WERI-Rb-1 (cell line): Measurements from ENCODE around the gene EWSR1.
A peak's percentile ranks its signal among the peaks of the same experiment; 100 is the strongest.
"Not testable (repeated sequence)": the region's sequence is repeated elsewhere in the genome, so short reads cannot be mapped to it uniquely, and the experiment has no call there.

Experiments
- DNase-seq: peaks from one replicate; pipeline ENCODE4 v3.0.0-alpha.2; 2020
- H3K27ac ChIP-seq: fragments of 250-450 bp; sonication (Bioruptor Pico); 2 replicates; pipeline ENCODE4 v1.5.1; 2020; ENCODE audit warnings: mild to moderate bottlenecking, moderate library complexity
- H3K27me3 ChIP-seq: fragments of 250-450 bp; sonication (Bioruptor Pico); 2 replicates; pipeline ENCODE4 v1.5.1; 2021; ENCODE audit warnings: mild to moderate bottlenecking, low read depth, moderate library complexity; ENCODE audit not compliant: insufficient read depth, severe bottlenecking
- H3K36me3 ChIP-seq: fragments of 250-450 bp; sonication (Bioruptor Pico); 2 replicates; pipeline ENCODE4 v1.5.1; 2020; ENCODE audit warnings: mild to moderate bottlenecking, moderate library complexity
- H3K4me3 ChIP-seq: 2 replicates; pipeline ENCODE4 v1.5.1; 2011; ENCODE audit warnings: low read depth, mild to moderate bottlenecking, control low read depth, low read length
- H3K9me3 ChIP-seq: fragments of 250-450 bp; sonication (Bioruptor Pico); 2 replicates; pipeline ENCODE4 v1.5.1; 2021; ENCODE audit warnings: mild to moderate bottlenecking, moderate library complexity; ENCODE audit not compliant: severe bottlenecking
- CTCF ChIP-seq: IDR thresholded peaks from 2 replicates; pipeline ENCODE4 v1.5.1; 2011; ENCODE audit warnings: low read depth, mild to moderate bottlenecking, control low read depth, inconsistent platforms, low read length

EWSR1 gene

DNA sequence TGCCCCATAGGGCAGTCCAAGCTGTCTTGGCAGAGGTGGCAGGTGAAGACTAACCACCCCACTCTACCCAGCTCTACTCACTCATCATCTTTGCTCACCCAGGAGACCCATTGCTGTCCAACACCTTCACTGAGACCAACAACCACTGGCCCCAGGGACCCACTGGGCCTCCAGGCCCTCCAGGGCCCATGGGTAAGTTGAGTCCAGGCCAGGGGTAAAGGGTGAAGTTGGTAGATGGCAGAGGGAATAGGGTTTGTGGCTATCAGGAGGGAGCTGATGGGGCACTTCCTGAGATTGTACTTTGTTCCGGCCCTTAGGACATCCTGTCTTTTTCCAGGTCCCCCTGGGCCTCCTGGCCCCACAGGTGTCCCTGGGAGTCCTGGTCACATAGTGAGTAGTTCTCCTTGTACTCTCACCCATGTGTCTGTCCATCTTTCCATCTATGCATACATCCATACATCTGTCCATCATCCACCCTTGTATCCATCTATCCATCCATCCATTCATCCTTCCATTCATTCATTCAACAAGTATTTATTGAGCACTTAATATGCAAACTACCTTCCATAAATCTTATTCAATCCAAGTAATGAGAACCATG lies 34.7 kb upstream of the EWSR1 start:
- Histone ChIP-seq H3K9me3 (no peaks in the 10 kb centered on the region), H3K4me3 (no peak overlapping the region), H3K36me3 (no peaks in the 10 kb centered on the region), H3K27ac (no peak overlapping the region), H3K27me3 (no peaks in the 10 kb centered on the region)
- TF ChIP-seq CTCF, result no peak
- no peak for DNase-seq

- not testable (repeated sequence) for DNase-seq, H3K27me3 ChIP-seq, H3K36me3 ChIP-seq, H3K4me3 ChIP-seq
- Histone ChIP-seq H3K27ac (peak overlapping the region; percentile 44; the same call in 1 of the 2 replicates), H3K9me3 (peaks cover 20% of the 10 kb centered on the region)
Observed at GRCh38 chr22:29240481-29240880, 27.6 kb upstream of the EWSR1 start.

- H3K4me3 ChIP-seq, result no peak overlapping the region
- no peak for DNase-seq
- TF ChIP-seq CTCF, result no peak
- H3K27ac ChIP-seq, result no peak overlapping the region
- H3K9me3 ChIP-seq, result peaks cover 18% of the 10 kb centered on the region
- H3K36me3 ChIP-seq, result no peaks in the 10 kb centered on the region; the same call in 1 of the 2 replicates
- no peaks in the 10 kb centered on the region for H3K27me3 ChIP-seq
Observed at GRCh38 chr22:29243874-29244446, 24.1 kb upstream of the EWSR1 start.

DNA sequence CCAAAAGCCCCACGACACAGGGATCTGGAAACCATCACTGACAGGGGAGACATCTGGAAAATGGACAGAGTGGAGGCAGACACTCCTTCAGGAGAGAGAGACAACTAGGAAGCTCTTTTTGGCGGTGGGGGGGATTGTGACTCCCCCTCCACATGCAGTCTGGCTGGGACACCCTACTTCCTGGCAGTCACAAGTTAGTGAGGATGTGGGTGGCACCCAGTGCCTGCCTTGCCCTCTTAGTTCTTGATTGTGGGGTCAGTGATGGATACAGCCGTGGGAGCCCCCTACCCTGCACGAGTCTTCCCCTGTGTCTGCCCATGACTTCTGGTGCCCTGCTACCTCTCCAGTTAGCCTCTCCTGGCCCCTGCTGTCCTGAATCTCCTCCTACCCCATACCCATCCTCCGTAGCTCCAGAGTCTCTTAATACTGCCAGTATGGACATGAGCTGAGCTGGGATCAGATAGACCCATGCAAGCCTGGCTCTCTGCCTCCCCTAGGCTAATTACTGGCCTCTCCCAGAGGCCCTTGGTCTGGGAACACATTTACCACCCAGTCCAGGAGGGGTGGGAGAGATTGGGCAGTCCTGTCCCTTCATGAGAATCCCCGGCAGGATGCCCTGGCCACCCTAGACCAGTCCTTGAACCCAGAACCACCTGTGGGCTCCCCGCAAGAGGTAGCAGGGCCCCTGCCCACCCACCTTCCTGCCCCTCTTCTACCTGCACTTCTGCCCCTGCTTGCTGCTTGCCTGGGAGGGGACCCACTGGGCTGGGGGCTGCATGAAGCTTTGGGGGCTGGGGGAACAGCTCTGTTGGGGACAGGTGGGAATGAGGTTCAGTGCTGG lies 23.1 kb upstream of the EWSR1 start:
- Histone ChIP-seq H3K9me3 (peaks cover 13% of the 10 kb centered on the region), H3K4me3 (no peak overlapping the region), H3K27me3 (no peaks in the 10 kb centered on the region), H3K36me3 (no peaks in the 10 kb centered on the region; the same call in 1 of the 2 replicates), H3K27ac (no peak overlapping the region)
- no peak for DNase-seq
- no peak for TF ChIP-seq CTCF

DNA sequence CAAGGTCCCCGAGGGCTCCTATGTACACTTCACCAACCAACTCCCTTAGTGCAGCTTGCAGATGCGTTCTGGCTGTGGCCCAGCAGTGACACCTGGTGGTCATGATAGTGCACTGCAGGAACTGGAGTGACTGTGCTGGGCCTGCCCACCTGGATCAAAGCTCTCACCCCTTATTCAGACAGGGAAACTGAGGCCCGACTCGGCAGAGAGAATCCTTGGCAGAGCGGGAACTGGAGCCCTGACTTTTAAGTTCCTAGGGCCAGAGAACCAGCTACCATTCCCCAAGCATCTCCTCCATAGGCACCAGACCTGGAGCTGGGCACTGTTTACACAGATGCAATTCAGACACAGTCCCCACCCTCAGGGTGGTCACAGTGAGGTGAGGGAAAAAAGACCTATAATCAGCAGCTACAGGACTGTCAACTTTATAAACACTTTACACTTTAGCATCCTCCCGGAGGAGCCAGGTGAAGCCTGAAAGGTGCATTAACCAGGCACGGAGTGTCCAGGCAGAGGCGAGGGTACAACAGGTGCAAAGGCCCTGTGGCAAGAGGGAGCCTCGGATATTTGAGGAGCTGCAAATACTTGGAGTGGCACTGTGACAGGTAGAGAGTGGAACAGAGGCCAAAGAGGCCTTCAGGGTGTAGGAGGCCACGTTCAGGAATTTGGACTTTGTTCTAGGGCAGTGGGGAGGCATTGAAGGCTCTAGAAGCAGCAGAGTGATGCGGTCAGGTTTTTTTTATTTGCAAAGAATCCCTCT lies 22.3 kb upstream of the EWSR1 start:
- TF ChIP-seq CTCF, result peak; percentile 98
- no peaks in the 10 kb centered on the region for H3K27me3 ChIP-seq
- peaks cover 10% of the 10 kb centered on the region for H3K9me3 ChIP-seq
- no peak overlapping the region for H3K27ac ChIP-seq
- H3K4me3 ChIP-seq, result no peak overlapping the region
- peak; percentile 67 for DNase-seq
- no peaks in the 10 kb centered on the region; the same call in 1 of the 2 replicates for H3K36me3 ChIP-seq

GRCh38 chr22:29247891-29248290 lies 20.2 kb upstream of the EWSR1 start:
- H3K27me3 ChIP-seq, DNase-seq, H3K9me3 ChIP-seq, H3K4me3 ChIP-seq, H3K27ac ChIP-seq, H3K36me3 ChIP-seq: not testable (repeated sequence)
